GM12892 (cell line): ENCODE data around the gene ABR.

Experiments used
- POLR2A ChIP-seq: IDR thresholded peaks from 2 replicates; pipeline ENCODE4 v1.6.1; 2011; ENCODE audit warnings: low read depth, low read length, control low read depth
- POLR2AphosphoS5 ChIP-seq: IDR thresholded peaks from 2 replicates; pipeline ENCODE4 v1.6.1; 2011; ENCODE audit warnings: low read depth, low read length, control low read depth
- TAF1 ChIP-seq: IDR thresholded peaks from 2 replicates; pipeline ENCODE4 v1.6.1; 2011; ENCODE audit warnings: low read depth, mild to moderate bottlenecking, control low read depth, low read length, borderline replicate concordance

GRCh38 chr17:1042486-1042885 lies 137.3 kb downstream of the ABR start:
- TF ChIP-seq POLR2A (no peak), POLR2AphosphoS5 (no peak), TAF1 (no peak)
